Breast epithelium (tissue), 4 donors: ENCODE data around the gene HTR1A. TPM values are rescaled to one million over a fixed set of nuclear protein-coding genes. Genes with fewer than 3 reads are reported as not detected.

Experiments
- DNase-seq, 2 donors: peaks; one replicate each; pipeline ENCODE4 v3.0.0-alpha.2; 2019; ENCODE audit warnings: low spot score in 2 of 2
- H3K27ac ChIP-seq, 2 donors: fragments of 200-600 bp; sonication (generic) in 1 of 2; one replicate each; pipeline ENCODE4 v1.5.1; 2016 to 2019; ENCODE audit warnings: mild to moderate bottlenecking in 1 of 2
- H3K27me3 ChIP-seq, 2 donors: fragments of 200-600 bp; sonication (generic) in 1 of 2; one replicate each; pipeline versions ENCODE4 v1.5.1 to v1.6.0; 2017 to 2019; ENCODE audit warnings: control low read depth in 1 of 2, mild to moderate bottlenecking in 1 of 2
- H3K36me3 ChIP-seq: fragments of 200-600 bp; one replicate; pipeline ENCODE4 v1.5.1; 2019
- H3K4me1 ChIP-seq, 2 donors: fragments of 200-600 bp; sonication (generic); one replicate each; pipeline ENCODE4 v1.5.1; 2016 to 2019; ENCODE audit warnings: control low read depth in 1 of 2
- H3K4me3 ChIP-seq, 3 donors: fragments of 200-600 bp; sonication (generic); 1 replicate in 2 of 3; 2 replicates in 1 of 3; pipeline ENCODE4 v1.5.1; 2016 to 2019; ENCODE audit warnings: mild to moderate bottlenecking in 3 of 3, moderate library complexity in 2 of 3
- H3K9me3 ChIP-seq, 2 donors: fragments of 200-600 bp; sonication (generic) in 1 of 2; one replicate each; pipeline ENCODE4 v1.5.1; 2016 to 2019; ENCODE audit warnings: control low read depth in 1 of 2
- CTCF ChIP-seq, 3 donors: fragments of 450-650 bp; IDR thresholded peaks; one replicate each; pipeline ENCODE4 v1.5.1; 2016 to 2017; ENCODE audit warnings: antibody characterized with exemption in 3 of 3, mild to moderate bottlenecking in 3 of 3, moderate library complexity in 3 of 3
- POLR2A ChIP-seq: fragments of 450-650 bp; IDR thresholded peaks from one replicate; pipeline ENCODE4 v1.6.1; 2016; ENCODE audit warnings: antibody characterized with exemption, mild to moderate bottlenecking, moderate library complexity
- POLR2AphosphoS5 ChIP-seq, 3 donors: sonication (generic); formaldehyde crosslinking; IDR thresholded peaks; one replicate each; pipeline ENCODE4 v1.6.1; 2017; ENCODE audit warnings: antibody characterized with exemption in 3 of 3
- intact Hi-C: fragments of 100-400 bp; cut with DNase I; formaldehyde crosslinking; loops from one replicate; pipeline ENCODE4 v1.15.1; 2023; ENCODE audit warnings: low total_unique reads
- total RNA-seq, 3 donors: library from RNA; depleted of rRNA; stranded (reverse); fragments of >200 nt; gene quantifications; one replicate each; pipeline ENCODE4 v1.1.0, GENCODE V29; 2016

HTR1A gene
- total RNA-seq, 3 donors from 2014 or later: not detected

- no peak for DNase-seq
- no peak overlapping the region for H3K4me3 ChIP-seq
- intact Hi-C loops: no loop called here
- no peaks in the 10 kb centered on the region for H3K9me3 ChIP-seq
- H3K27ac ChIP-seq: no peak overlapping the region
- H3K36me3 ChIP-seq: no peaks in the 10 kb centered on the region
- H3K4me1 ChIP-seq: no peaks in the 10 kb centered on the region
- TF ChIP-seq POLR2A: no peak
- no peak for TF ChIP-seq CTCF (IDR thresholded peaks at IDR 0.05)
- TF ChIP-seq POLR2AphosphoS5 (IDR thresholded peaks at IDR 0.05): no peak
- H3K27me3 ChIP-seq: peaks cover 0 to 46% of the 10 kb centered on the region in 2 donors
Measured at GRCh38 chr5:63959177-63959982, 2.9 kb downstream of the HTR1A start.

- Histone ChIP-seq H3K4me3 (no peak overlapping the region), H3K27ac (no peak overlapping the region), H3K4me1 (no peaks in the 10 kb centered on the region), H3K9me3 (no peaks in the 10 kb centered on the region), H3K36me3 (no peaks in the 10 kb centered on the region), H3K27me3 (peaks cover 0 to 46% of the 10 kb centered on the region in 2 donors)
- TF ChIP-seq POLR2AphosphoS5 (IDR thresholded peaks at IDR 0.05) (no peak), POLR2A (no peak), CTCF (IDR thresholded peaks at IDR 0.05) (no peak)
- intact Hi-C loops: no loop called here
- DNase-seq: no peak
Measured at GRCh38 chr5:63958654-63959053, 3.6 kb downstream of the HTR1A start.

GRCh38 chr5:63957617-63958016, 4.6 kb downstream of the HTR1A start:
- Histone ChIP-seq H3K4me1 (no peaks in the 10 kb centered on the region), H3K36me3 (no peaks in the 10 kb centered on the region), H3K27ac (no peak overlapping the region), H3K9me3 (no peaks in the 10 kb centered on the region), H3K27me3 (peaks cover 0 to 42% of the 10 kb centered on the region in 2 donors), H3K4me3 (no peak overlapping the region)
- TF ChIP-seq POLR2A (no peak), CTCF (IDR thresholded peaks at IDR 0.05) (no peak), POLR2AphosphoS5 (IDR thresholded peaks at IDR 0.05) (no peak)
- intact Hi-C loops: no loop called here
- DNase-seq: no peak

- Histone ChIP-seq H3K36me3 (no peaks in the 10 kb centered on the region), H3K4me1 (no peaks in the 10 kb centered on the region), H3K27ac (no peak overlapping the region), H3K9me3 (no peaks in the 10 kb centered on the region), H3K27me3 (no peaks in the 10 kb centered on the region), H3K4me3 (no peak overlapping the region)
- TF ChIP-seq CTCF (IDR thresholded peaks at IDR 0.05) (no peak), POLR2AphosphoS5 (IDR thresholded peaks at IDR 0.05) (no peak)
- DNase-seq: no peak
- intact Hi-C loops: no loop called here
Measured at GRCh38 chr5:63953217-63953616, 9.0 kb downstream of the HTR1A start.

GRCh38 chr5:63935103-63935502, 27.1 kb downstream of the HTR1A start:
- Histone ChIP-seq H3K27me3 (no peaks in the 10 kb centered on the region), H3K9me3 (no peaks in the 10 kb centered on the region), H3K27ac (no peak overlapping the region), H3K4me1 (no peaks in the 10 kb centered on the region), H3K36me3 (no peaks in the 10 kb centered on the region), H3K4me3 (no peak overlapping the region)
- no peak for TF ChIP-seq POLR2AphosphoS5 (IDR thresholded peaks at IDR 0.05)
- TF ChIP-seq POLR2A: no peak
- no peak for TF ChIP-seq CTCF (IDR thresholded peaks at IDR 0.05)
- DNase-seq: no peak
- intact Hi-C loops: no loop called here
